8988T (cell line): ENCODE results near the gene BCL2L1.

Source experiments
- DNase-seq: peaks from one replicate; pipeline ENCODE4 v3.0.0; 2011

The BCL2L1 gene

GRCh38 chr20:31708736-31709534 lies 13.7 kb downstream of the BCL2L1 start:
- no peak for DNase-seq

GRCh38 chr20:31707994-31708735 lies 14.5 kb downstream of the BCL2L1 start:
- no peak for DNase-seq

GRCh38 chr20:31707258-31707615 lies 15.4 kb downstream of the BCL2L1 start:
- DNase-seq: no peak

- DNase-seq: no peak
These were observed 15.9 kb downstream of the BCL2L1 start for GRCh38 chr20:31706607-31707257.

- no peak for DNase-seq
These were observed 16.8 kb downstream of the BCL2L1 start for GRCh38 chr20:31705598-31706597.

- no peak for DNase-seq
These were observed 17.5 kb downstream of the BCL2L1 start for GRCh38 chr20:31705191-31705590.

- DNase-seq: no peak
These were observed 18.2 kb downstream of the BCL2L1 start for GRCh38 chr20:31704225-31705119.

GRCh38 chr20:31701591-31701990 lies 21.1 kb downstream of the BCL2L1 start:
- no peak for DNase-seq

- no peak for DNase-seq
These were observed 21.9 kb downstream of the BCL2L1 start for GRCh38 chr20:31700747-31701146.

- DNase-seq: no peak
These were observed 22.6 kb downstream of the BCL2L1 start for GRCh38 chr20:31699801-31700728.

GRCh38 chr20:31698803-31699718 lies 23.6 kb downstream of the BCL2L1 start:
- DNase-seq: peak; percentile 57

GRCh38 chr20:31698243-31698802 lies 24.3 kb downstream of the BCL2L1 start:
- DNase-seq: no peak

- no peak for DNase-seq
These were observed 26.5 kb downstream of the BCL2L1 start for GRCh38 chr20:31695849-31696804.

GRCh38 chr20:31694842-31695593 lies 27.6 kb downstream of the BCL2L1 start:
- DNase-seq: no peak

GRCh38 chr20:31693987-31694661 lies 28.5 kb downstream of the BCL2L1 start:
- no peak for DNase-seq

- DNase-seq: no peak
These were observed 29.3 kb downstream of the BCL2L1 start for GRCh38 chr20:31693402-31693801.
